Stimulated activated naive CD8-positive, alpha-beta T cell treated with anti-CD3 and anti-CD28 coated beads, Interleukin-15, Interleukin-2, amounts not matched to agents 100 U/mL and 50 U/mL, for 24 hours (primary cell): ENCODE data around the gene HAGHL.
"Not testable (repeated sequence)": the region's sequence is repeated elsewhere in the genome, so short reads cannot be mapped to it uniquely, and the experiment has no call there.

ENCODE experiments used
- ATAC-seq: fragments of 150-1000 bp; cut with Tn5 transposase; one replicate; pipeline ENCODE4 v1.10.0; 2021
- DNase-seq: peaks from one replicate; pipeline ENCODE4 v3.0.0; 2021

The HAGHL gene

GRCh38 chr16:734208-734980 lies 7.5 kb downstream of the HAGHL start:
- ATAC-seq, result no peak
- DNase-seq, result no peak

GRCh38 chr16:734981-735881 lies 8.3 kb downstream of the HAGHL start:
- DNase-seq, result no peak
- ATAC-seq, result no peak

DNA sequence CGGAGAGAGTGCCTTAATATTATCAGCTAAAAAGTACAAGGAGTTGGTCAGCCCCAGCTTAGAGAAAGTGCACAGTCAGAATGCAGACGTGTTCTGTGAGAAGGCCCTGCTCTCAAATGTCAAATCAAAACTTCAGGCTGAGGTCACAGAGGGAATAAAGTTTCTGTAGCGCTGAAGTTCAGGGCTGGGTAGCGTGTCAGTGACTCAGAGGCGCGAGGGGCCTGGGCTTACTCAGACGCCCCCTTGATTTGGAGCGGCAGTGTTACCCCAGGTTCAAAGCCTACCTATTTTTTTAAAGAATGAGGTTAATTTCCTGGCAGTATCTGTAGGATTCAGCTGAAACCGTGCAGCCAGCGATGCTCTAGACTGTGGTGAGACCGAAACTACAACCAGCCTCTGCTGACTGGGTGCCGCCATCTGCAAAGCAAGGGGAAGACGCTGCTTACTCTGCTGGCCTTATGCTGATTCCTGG lies 9.1 kb downstream of the HAGHL start:
- peak; percentile 70 for ATAC-seq
- peak; percentile 60 for DNase-seq

DNA sequence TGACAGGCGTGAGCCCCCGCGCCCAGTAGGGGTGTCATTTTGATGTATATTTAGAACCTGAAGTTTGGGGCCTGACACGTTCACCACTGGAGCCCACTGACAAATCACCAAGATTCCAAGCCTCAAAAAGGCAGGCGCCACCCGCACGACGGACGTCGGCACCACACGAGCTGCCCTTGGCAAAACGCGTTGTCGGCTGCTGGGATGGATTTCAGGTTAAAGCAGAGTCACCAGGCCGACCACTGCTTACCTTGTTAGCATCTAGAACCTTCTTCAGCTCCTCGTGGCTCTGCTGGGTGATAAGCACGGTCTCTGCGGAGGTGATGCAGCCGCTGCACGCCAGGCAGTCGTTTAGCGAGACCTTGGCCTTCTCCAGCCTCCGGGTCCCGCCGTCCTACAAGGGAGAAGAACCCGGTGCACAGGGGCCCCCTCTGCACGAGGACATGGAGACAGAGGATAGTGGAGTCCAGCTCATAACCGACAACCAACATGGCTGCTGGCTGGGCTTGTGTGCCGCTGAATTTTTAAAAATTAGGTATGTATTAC lies 10.1 kb downstream of the HAGHL start:
- DNase-seq (no peak), ATAC-seq (no peak)

GRCh38 chr16:739560-740458 lies 12.9 kb downstream of the HAGHL start:
- DNase-seq, result no peak
- ATAC-seq, result no peak

DNA sequence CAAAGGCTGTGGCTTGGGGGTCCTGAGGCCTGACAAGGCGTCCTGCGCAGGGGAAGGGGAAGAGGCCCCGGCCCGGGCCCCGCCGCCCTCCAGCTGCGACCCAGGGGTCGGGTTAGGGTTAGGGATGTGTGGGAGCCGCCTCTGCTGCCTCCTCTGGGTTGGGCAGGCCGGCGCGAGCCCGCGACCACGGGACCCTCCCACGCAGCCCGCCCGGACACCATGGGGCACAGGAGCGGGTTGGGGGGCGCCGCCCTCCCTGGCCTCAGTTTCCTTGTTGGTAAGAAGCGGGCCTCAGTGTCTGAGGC lies 13.5 kb downstream of the HAGHL start:
- ATAC-seq (no peak), DNase-seq (no peak)

- ATAC-seq (peak; percentile 77), DNase-seq (peak; percentile 94)
Observed at GRCh38 chr16:740764-741505, 14.0 kb downstream of the HAGHL start, which contains the start of gene CIAO3. Gene CIAO3, minus strand, starts transcription at chr16:740997. Its CDS starts 12 bp downstream, at chr16:740985.

- ATAC-seq (no peak), DNase-seq (no peak)
Observed at GRCh38 chr16:741986-742629, 15.2 kb downstream of the HAGHL start.

- not testable (repeated sequence) for DNase-seq, ATAC-seq
Observed at GRCh38 chr16:742894-743293, 16.0 kb downstream of the HAGHL start.

GRCh38 chr16:743794-744500 lies 17.0 kb downstream of the HAGHL start:
- DNase-seq (no peak), ATAC-seq (no peak)

DNA sequence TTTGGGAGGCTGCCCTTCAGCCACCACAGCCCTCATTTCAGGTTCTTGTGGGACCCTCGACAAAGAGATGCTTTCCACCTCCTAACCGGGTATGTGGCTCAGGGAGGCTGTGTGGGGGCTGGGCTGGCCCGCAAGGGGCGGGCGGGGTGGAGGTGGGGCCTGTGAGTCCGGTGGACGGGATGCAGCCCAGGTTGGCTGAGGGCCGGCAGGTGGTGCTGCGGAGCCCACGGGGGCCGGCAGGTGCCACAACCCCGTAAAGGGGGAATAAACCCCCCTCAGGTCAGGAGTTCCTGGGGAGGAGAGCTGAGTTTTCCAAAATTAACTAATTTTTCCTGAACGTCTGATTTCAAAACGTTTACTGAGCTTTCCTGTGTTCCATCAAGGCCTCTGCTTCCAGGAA lies 18.8 kb downstream of the HAGHL start:
- no peak for ATAC-seq
- peak; percentile 46 for DNase-seq

DNA sequence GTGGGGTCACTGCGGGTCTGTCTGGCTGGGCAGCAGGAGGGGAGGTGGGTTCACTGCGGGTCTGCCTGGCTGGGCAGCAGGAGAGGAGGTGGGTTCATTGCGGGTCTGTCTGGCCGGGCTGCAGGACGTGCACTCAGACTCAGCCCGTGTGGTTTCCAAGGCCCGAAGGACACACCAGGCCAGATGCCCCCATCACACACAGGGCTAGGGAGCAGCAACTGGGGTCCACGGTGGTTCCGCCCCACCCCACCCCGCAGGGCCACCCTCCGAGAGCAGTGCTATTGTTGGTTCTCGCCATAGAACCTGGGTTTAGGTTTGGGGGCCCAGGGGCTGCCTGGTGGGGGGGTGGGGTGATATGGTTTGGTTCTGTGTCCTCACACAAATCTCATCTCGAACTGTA lies 19.7 kb downstream of the HAGHL start:
- ATAC-seq (no peak), DNase-seq (no peak)

DNA sequence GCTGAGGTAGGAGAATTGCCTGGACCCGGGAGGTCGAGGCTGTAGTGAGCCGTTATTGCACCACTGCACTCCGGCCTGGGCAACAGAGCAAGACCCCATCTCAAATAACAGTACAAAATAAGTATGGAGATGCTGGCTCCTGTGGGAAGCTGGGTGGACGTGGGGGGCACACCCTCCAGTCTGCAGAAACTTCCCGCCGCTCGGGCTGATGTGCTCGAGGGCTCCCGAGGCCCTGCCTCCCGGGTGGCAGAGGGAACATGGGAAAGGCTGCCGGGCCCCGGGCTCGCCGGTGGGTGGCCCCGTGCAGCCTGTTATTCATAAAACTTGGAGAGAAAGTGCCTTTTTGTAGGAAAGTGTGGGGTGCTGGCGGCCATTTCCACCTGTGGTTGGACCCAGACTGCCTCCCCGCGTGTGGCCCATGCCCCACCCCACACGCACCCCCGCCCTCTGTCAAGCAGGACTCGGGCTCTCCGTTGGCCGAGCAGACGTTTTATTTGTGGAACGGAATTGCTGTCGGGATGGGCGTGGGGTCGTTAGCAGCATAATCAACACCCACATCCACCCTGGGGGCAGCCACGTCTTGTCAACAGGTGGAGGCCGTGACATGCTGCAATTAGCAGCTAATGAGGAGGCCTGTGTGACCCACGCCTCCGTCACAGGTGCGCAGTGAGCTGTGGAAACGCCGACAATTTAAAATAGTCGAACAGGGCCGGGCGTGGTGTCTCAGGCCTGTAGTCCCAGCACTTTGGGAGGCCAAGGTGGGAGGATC lies 21.3 kb downstream of the HAGHL start:
- DNase-seq, result no peak
- ATAC-seq, result no peak

- DNase-seq, result no peak
- no peak for ATAC-seq
Observed at GRCh38 chr16:749010-749409, 22.1 kb downstream of the HAGHL start.

DNA sequence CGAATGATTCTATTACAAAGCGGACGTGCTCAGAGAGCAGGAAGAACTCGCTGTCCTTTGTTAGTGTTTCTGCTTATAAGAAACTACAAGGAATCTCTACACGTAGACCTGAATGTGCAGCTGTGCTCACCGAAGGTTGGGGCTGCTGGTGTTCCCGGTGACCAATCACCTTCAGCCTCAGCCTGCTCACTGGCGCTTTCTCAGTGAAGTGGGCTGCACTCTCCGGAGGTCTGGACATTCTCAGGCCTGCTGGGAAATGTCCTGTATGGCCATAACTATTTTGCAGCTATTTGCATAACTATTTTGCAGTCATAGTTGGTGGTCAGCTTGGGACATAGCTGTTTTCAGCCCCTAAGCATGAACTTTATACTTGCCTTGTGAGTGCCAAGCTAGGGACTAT lies 23.6 kb downstream of the HAGHL start:
- ATAC-seq (no peak), DNase-seq (no peak)

- no peak for DNase-seq
- peak; percentile 19 for ATAC-seq
Observed at GRCh38 chr16:751152-752006, 24.5 kb downstream of the HAGHL start.

DNA sequence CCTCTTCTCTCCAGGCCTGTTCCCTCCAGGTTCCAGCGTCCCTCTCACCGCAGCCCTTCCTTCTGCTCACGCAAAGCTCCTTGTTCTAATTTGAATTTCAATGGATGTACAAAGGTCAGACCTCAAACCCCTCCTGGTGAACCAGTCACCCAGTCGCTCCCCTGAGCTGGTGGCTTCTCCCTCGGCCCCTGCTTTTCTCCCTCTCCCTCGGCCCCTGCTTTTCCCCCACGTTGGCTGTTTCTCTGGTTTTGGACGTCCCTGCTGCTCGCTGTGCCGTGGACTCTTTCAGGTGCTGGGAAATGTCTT lies 25.1 kb downstream of the HAGHL start:
- DNase-seq, result no peak
- no peak for ATAC-seq

- ATAC-seq, DNase-seq: not testable (repeated sequence)
Observed at GRCh38 chr16:754121-754607, 27.3 kb downstream of the HAGHL start.
